ENCODE data around the gene TXLNA. TPM values are rescaled to one million over a fixed set of nuclear protein-coding genes. Genes with fewer than 3 reads are reported as not detected.

The TXLNA gene
- total RNA-seq, 1 experiment from 2014 or later = 102 TPM

- peak; percentile 74 for DNase-seq (ENCODE audit: low read depth)
Measured at GRCh38 chr1:32215629-32216480, 36.4 kb downstream of the TXLNA start.

- DNase-seq (ENCODE audit: low read depth) = no peak
Measured at GRCh38 chr1:32216566-32216965, 37.1 kb downstream of the TXLNA start.

DNA sequence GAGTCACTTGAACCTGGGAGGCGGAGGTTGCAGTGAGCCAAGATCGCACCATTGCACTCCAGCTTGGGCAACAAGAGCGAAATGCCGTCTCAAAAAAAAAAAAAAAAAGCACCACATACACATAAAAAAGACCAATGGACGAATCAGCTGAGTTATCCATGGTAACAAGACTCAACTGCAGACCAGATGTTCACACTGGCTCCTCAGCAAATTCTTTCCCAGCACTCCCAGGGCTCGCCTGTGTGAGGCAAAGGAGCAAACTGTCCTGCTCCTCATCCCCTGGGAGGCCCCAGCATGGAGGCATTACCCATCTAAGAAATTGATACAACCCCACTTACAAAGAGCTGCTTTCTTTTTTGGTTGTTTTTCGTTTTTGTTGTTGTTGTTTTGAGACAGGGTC lies 39.5 kb downstream of the TXLNA start:
- no peak for DNase-seq (ENCODE audit: low read depth)

DNA sequence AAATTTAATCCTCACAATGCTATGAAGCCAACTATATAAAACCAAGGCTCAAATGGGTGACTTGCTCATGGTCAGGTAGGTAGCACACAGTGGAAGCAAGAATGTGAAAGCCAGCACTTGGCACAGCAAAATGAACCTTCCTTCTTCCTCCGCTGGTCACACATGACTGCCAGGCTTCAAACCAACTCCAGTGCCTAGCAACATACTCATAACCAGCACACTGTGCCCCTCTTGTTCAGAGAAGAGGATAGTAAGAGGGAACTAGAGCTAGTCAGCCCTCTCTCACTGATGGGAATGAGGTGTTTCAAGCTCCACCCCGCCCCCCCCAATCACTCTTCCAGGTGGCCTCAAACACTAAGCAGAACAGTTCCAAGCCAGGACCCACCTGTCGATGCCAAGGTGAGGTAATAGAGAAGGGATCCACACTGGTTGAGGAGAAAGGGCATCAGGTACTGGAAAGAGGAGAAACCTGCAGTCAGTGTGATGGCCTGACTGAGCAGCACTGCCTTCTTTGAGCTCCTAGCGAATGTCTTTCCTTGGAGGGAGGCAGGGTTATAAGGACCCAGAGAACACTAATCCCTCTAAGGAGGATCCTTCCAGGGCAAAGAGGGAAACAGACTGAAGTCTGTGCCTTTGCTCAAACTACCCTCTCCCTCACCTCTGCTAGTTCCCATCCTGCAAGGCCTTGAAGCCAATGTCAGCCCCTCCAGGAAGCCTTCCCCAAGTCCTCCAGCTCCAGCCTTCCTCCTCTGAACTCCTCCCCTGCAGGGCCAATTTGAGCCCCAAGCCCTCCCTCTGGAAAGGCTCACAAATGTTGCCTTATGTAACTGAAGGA lies 41.5 kb downstream of the TXLNA start:
- no peak for DNase-seq (ENCODE audit: low read depth)

DNA sequence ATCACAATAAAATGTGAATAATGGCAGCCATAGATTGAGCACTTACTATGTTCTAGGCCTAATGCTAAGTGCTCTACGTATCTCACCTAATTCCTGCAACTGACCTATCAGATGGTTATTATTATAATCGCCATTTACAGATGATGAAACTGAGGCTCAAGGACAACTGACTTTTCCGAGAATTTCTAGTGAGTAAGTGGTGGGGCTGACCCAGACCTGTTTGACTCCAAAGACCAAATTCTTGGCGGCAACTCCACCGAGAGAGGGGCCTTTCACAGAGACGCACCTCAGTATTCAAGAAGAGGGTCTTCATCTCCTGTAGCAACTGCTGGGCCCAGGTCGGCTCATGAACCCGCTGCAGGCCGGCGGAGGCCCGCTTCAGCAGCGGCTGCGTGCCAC lies 42.1 kb downstream of the TXLNA start:
- DNase-seq (ENCODE audit: low read depth) = no peak

- DNase-seq (ENCODE audit: low read depth) = peak; percentile 95
Measured at GRCh38 chr1:32221980-32222755, 42.7 kb downstream of the TXLNA start, which contains the start of the genes EIF3I and TMEM234. Gene EIF3I (plus strand): TSS chr1:32222407. CDS start chr1:32222442, 35 bp downstream. Gene TMEM234 (minus strand): TSS chr1:32222353. CDS start chr1:32222322, 31 bp downstream.

DNA sequence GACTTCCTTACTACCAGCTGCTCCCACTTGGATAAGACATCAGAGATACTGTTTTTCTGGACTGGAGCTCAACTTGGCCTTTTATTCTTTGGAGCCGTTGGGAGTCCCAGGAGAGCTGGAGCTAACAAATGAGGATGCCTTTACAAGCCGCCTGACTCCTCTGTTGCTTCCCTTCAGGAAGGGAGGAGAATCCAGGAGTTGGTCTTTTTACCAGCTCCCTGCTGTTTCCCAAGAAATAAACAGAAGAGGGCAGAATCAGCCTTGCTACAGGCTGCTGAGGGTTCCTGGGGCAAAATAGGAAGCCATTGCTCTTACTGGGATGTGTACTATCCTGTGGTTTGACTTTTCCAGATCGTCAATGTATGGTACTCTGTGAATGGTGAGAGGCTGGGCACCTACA lies 44.2 kb downstream of the TXLNA start:
- no peak for DNase-seq (ENCODE audit: low read depth)

GRCh38 chr1:32224285-32224684 lies 44.8 kb downstream of the TXLNA start:
- DNase-seq (ENCODE audit: low read depth) = no peak

GRCh38 chr1:32228771-32229170 lies 49.3 kb downstream of the TXLNA start:
- DNase-seq (ENCODE audit: low read depth) = peak; percentile 38

- no peak for DNase-seq (ENCODE audit: low read depth)
Measured at GRCh38 chr1:32231843-32232432, 52.5 kb downstream of the TXLNA start.

DNA sequence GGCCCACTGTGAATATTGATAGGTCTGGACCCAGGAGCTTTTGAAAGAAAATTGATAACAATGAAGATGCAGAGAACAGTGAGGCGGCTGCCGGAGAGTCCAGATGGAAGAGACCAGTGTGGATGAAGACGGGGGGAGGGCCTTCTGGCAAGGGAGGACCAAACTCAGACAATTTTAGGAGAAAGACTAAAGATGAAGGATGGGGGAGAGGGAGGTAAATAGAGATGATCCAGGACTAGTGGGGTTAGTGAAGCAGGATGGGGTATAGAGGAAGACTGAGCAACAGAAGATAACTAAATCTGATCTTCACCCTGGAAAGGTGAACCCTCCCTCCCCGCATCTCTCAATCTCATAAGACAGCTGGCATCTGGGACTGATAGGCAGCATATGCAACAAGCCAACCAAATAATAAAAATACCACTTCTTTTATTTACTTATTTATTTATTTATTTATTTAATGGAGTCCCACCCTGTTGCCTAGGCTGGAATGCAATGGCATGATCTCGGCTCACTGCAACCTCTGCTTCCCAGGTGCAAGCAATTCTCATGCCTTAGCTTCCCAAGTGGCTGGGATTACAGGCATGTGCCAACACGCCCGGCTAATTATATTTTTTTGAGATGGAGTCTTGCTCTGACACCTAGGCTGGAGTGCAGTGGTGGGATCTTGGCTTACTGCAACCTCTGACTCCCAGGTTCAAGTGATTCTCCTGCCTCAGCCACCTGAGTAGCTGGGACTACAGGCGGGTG lies 53.3 kb downstream of the TXLNA start:
- DNase-seq (ENCODE audit: low read depth) = no peak

GRCh38 chr1:32234792-32235191 lies 55.3 kb downstream of the TXLNA start:
- no peak for DNase-seq (ENCODE audit: low read depth)

DNA sequence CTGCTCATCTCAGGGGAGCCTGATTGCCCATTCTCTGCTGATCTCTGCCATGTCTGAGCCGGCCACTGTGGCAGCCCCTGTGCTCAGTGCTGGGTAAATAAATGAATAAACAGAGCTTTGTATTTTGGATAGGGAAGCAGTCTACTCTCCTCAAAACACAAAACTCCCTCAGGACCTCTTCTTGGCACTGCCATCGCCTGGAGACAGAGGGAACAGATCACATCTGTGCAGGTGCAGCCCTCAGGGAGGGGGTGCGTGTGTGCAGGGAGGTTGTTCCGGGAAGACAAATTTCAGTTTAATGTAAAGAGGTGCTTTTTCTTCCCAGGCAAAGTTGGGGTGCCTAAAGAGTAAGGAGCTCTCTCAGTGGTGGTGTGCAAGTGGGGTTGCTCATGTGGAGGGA lies 59.9 kb downstream of the TXLNA start:
- DNase-seq (ENCODE audit: low read depth) = no peak

DNA sequence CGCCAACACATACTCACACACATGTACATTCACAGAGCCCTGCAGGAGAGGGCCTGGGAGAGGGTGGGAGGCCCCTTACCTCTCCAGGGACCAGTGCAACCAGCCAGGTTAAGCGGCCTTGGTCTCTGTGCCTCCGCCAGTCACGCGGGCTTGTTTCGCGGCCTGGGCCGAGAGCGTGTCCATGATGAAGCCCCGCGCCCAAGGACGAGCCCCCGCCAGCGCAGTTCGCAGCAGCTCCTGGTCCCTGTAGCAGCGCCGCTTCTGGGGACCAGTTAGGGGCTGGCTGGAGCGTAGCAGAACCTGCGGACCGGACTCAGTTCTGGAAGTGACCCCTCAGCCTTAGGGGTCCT lies 60.3 kb downstream of the TXLNA start:
- DNase-seq (ENCODE audit: low read depth) = no peak

- peak; percentile 78 for DNase-seq (ENCODE audit: low read depth)
Measured at GRCh38 chr1:32240140-32240951, 60.9 kb downstream of the TXLNA start.

DNA sequence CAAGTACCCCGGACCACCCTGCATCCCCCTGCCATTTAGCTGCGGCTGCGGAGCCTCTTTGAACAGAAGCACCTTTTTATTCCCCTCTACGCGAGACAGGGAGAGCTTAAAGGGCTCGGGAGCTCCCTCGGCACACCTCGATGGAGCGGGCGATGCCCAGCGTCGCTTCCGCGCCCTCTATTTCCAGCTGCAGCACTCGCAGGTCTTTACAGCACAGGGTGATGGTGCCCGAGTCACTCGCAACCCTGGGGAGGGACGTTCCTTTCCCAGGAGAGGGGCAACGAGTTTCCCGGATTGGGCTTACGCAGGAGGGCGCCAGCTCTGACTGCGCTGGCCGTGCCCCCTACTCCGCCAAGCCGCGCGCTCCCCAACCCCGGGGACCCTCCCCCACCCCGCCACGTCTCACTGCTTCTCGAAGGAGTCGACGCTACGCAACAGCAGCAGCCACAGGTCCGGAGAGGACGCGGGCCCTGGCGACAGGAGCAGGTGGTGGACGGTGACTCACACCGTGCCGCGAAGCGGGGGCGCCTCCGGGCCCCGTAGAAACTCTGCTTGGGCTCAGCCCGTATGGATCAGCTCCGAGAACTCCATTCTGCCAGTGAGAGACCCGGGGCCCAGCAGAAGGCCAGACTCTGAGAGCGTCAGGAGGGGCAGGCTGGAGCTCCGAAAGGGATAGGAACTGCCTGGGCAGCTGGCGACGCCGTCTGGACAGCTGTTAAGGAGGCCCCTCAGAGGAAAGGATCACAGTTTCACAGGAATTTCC lies 61.7 kb downstream of the TXLNA start:
- peak; percentile 80 for DNase-seq (ENCODE audit: low read depth)

- peak; percentile 28 for DNase-seq (ENCODE audit: low read depth)
Measured at GRCh38 chr1:32242341-32242851, 62.9 kb downstream of the TXLNA start.

- DNase-seq (ENCODE audit: low read depth) = peak; percentile 79
Measured at GRCh38 chr1:32246888-32247273, 67.4 kb downstream of the TXLNA start, which contains the start of gene FAM167B. Gene FAM167B (plus strand): TSS chr1:32247222. CDS start chr1:32247422, 200 bp downstream.

- no peak for DNase-seq (ENCODE audit: low read depth)
Measured at GRCh38 chr1:32247452-32247851, 68.0 kb downstream of the TXLNA start.

Data from M059J (cell line).